ENCODE results near the gene PON3. TPM values are rescaled to one million over a fixed set of nuclear protein-coding genes. Genes with fewer than 3 reads are reported as not detected.

PON3 gene
- 1.5 and 4.0 TPM in 2 replicates for total RNA-seq

DNA sequence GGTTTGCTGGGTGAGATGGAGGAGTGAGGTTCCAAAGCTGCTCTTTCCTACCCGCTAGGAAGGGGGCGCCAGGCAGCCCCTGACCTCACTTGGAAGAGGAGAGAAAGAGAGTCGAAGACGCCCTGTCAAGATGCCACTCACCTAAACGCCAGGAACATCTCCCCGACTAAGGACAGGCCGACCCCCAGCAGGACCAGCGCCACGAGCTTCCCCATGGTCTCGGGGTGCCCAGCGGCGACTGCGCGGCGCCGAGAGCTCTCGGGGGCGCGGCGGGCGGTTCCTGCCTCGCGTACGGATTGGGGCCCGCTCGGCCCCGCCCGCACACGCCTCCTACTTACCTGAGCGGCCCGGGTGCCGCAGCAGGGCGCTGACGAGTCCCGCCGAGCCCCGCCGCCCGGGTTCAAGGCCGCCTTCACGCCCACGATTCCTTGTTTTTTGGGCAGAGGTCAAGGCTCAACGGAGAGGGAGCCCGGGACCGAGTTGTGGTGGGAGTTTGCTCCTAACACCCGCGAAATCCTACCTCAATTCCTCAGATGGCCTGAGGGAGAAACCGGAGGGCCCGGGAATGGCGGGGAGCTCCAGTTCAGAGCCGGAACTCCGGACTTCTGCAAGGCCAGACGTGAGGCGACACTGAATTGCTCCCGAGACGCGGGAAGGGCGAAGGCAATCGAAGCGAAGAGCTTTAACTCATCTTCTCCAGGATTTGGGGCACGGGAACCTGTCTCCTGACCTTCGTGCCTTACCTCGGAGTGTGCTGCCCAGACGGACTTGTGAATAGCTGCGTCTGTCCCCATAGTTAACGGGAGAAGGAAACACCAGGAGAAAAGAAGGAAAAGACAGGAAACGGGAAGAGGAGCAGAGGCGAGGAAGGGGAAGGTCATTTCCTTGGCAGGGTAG is at the start of gene PON3:
Gene PON3 (minus strand): TSS at position 240 of the 897 bp plus-strand sequence. CDS start 25 bp downstream, at position 215.

GRCh38 chr7:95434557-95435421 is 38.6 kb upstream of the PON3 start, which contains the start of gene PON2:
PON2 (minus strand) TSS chr7:95435028; CDS start chr7:95434951, 77 bp downstream.

GRCh38 chr7:95324431-95324830 is 71.7 kb downstream of the PON3 start, which contains the start of gene PON1:
PON1 (minus strand) TSS chr7:95324532; CDS start chr7:95324475, 57 bp downstream.

Other genes starting within 250 kb of the PON3 start
- not detected in 2 replicates for gene PON1, start 71.8 kb downstream of the PON3 start, total RNA-seq
- 39.3 and 99.9 TPM in 2 replicates for gene PON2, start 38.7 kb upstream of the PON3 start, total RNA-seq
- gene ASB4, start 89.6 kb upstream of the PON3 start, total RNA-seq: 0.09 TPM in 1 of 2 replicates, not detected in the other
- gene PDK4, start 200.1 kb upstream of the PON3 start, total RNA-seq: 6.4 and 11.6 TPM in 2 replicates

Measured in pericardium fibroblast (primary cell).